IMR-90 (cell line): ENCODE measurements around the gene ARVCF. TPM values are rescaled to one million over a fixed set of nuclear protein-coding genes. Genes with fewer than 3 reads are reported as not detected.

Experiments used
- ATAC-seq: fragments of 200-7000 bp; cut with Tn5 transposase; 2 replicates; pipeline ENCODE4 v1.9.1; 2020; ENCODE audit warnings: low read depth, mild to moderate bottlenecking, moderate library complexity
- BruUV-seq: library from RNA; stranded (reverse); fragments of 400-500 nt; replicated peaks from 2 replicates; lab custom pipeline; 2021; lab: Mats Ljungman, UMichigan
- CTCF ChIA-PET: fragments of 300-600 bp; formaldehyde crosslinking; extraction: SDS; loops from one replicate; lab custom pipeline; 2021; ENCODE audit warnings: antibody characterized with exemption; lab: Yijun Ruan, JAX
- POLR2A ChIA-PET: fragments of 300-600 bp; sonication (Branson Sonifier 250); formaldehyde crosslinking; loops from one replicate; lab custom pipeline; 2022; ENCODE audit warnings: antibody characterized with exemption; ENCODE audit not compliant: unreplicated experiment; lab: Charles Lee
- DNase-seq: peaks from one replicate; pipeline ENCODE4 v3.0.0; 2013
- H2AFZ ChIP-seq: replicated peaks from 2 replicates; pipeline ENCODE3; 2013; ENCODE audit warnings: low read length, mild to moderate bottlenecking; ENCODE audit not compliant: poor library complexity
- H2AK5ac ChIP-seq: 2 replicates; pipeline ENCODE4 v1.6.1; 2013; ENCODE audit warnings: low read depth, low read length, inconsistent platforms
- H2AK9ac ChIP-seq: replicated peaks from 2 replicates; pipeline ENCODE3; 2013; ENCODE audit warnings: mild to moderate bottlenecking, low read depth, low read length, moderate library complexity; ENCODE audit not compliant: poor library complexity
- H2BK120ac ChIP-seq: 2 replicates; pipeline ENCODE4 v1.6.1; 2013; ENCODE audit warnings: low read depth, low read length, inconsistent platforms
- H2BK15ac ChIP-seq: 3 replicates; pipeline ENCODE4 v1.6.1; 2013; ENCODE audit warnings: low read depth, low read length, inconsistent platforms
- H2BK20ac ChIP-seq: 2 replicates; pipeline ENCODE4 v1.6.1; 2013; ENCODE audit warnings: low read depth, mild to moderate bottlenecking, inconsistent platforms, low read length, moderate library complexity
- H2BK5ac ChIP-seq: 2 replicates; pipeline ENCODE4 v1.6.1; 2013; ENCODE audit warnings: mild to moderate bottlenecking, low read depth, low read length, inconsistent platforms; ENCODE audit not compliant: poor library complexity, severe bottlenecking
- H3K14ac ChIP-seq: replicated peaks from 2 replicates; pipeline ENCODE4 v1.6.1; 2013; ENCODE audit warnings: low read depth, low read length, inconsistent platforms
- H3K18ac ChIP-seq: 2 replicates; pipeline ENCODE4 v1.6.1; 2013; ENCODE audit warnings: low read depth, low read length, control low read depth
- H3K23ac ChIP-seq: 2 replicates; pipeline ENCODE4 v1.6.1; 2013; ENCODE audit warnings: low read depth, low read length, inconsistent platforms
- H3K27ac ChIP-seq: 2 replicates; pipeline ENCODE4 v1.5.1; 2013; ENCODE audit warnings: mild to moderate bottlenecking, control low read depth, low read length; ENCODE audit not compliant: insufficient read depth
- H3K27me3 ChIP-seq: 2 replicates; pipeline ENCODE4 v1.6.1; 2013; ENCODE audit warnings: low read length; ENCODE audit not compliant: control insufficient read depth, insufficient read depth
- H3K36me3 ChIP-seq: 2 replicates; pipeline ENCODE4 v1.6.1; 2013; ENCODE audit warnings: low read length, mixed read lengths; ENCODE audit not compliant: control insufficient read depth, insufficient read depth
- H3K4ac ChIP-seq: 2 replicates; pipeline ENCODE4 v1.6.1; 2013; ENCODE audit warnings: low read depth, low read length, inconsistent platforms
- H3K4me1 ChIP-seq: 2 replicates; pipeline ENCODE4 v1.6.1; 2013; ENCODE audit warnings: low read length, mixed read lengths; ENCODE audit not compliant: control insufficient read depth, insufficient read depth
- H3K4me2 ChIP-seq: 2 replicates; pipeline ENCODE4 v1.6.1; 2013; ENCODE audit warnings: low read depth, mild to moderate bottlenecking, control low read depth, low read length, moderate library complexity
- H3K4me3 ChIP-seq: 2 replicates; pipeline ENCODE4 v1.5.1; 2013; ENCODE audit warnings: low read depth, mild to moderate bottlenecking, control low read depth, low read length, moderate library complexity; ENCODE audit not compliant: insufficient read depth
- H3K56ac ChIP-seq: 2 replicates; pipeline ENCODE4 v1.6.1; 2013; ENCODE audit warnings: low read length, inconsistent platforms; ENCODE audit not compliant: insufficient read depth; ENCODE audit errors: extremely low read depth
- H3K79me1 ChIP-seq, 2 experiments: 2 replicates each; pipeline ENCODE4 v1.6.1; 2013; ENCODE audit warnings: low read length in 2 of 2, inconsistent platforms in 1 of 2, low read depth in 1 of 2
- H3K9ac ChIP-seq: 2 replicates; pipeline ENCODE4 v1.6.1; 2013; ENCODE audit warnings: low read depth, low read length, control low read depth
- H3K9me1 ChIP-seq: 2 replicates; pipeline ENCODE4 v1.6.1; 2013; ENCODE audit warnings: low read length, inconsistent platforms; ENCODE audit not compliant: insufficient read depth
- H3K9me3 ChIP-seq: 2 replicates; pipeline ENCODE4 v1.6.1; 2013; ENCODE audit warnings: low read length; ENCODE audit not compliant: control insufficient read depth, insufficient read depth
- H4K20me1 ChIP-seq: 2 replicates; pipeline ENCODE4 v1.6.1; 2013; ENCODE audit warnings: low read length, inconsistent platforms; ENCODE audit not compliant: insufficient read depth
- H4K5ac ChIP-seq: 2 replicates; pipeline ENCODE4 v1.6.1; 2013; ENCODE audit warnings: mild to moderate bottlenecking, low read depth, low read length, control low read depth
- H4K8ac ChIP-seq, 2 experiments: 2 replicates each; pipeline ENCODE4 v1.6.1; 2013; ENCODE audit warnings: low read depth in 2 of 2, low read length in 2 of 2, control low read depth in 1 of 2, inconsistent platforms in 1 of 2
- H4K91ac ChIP-seq: 2 replicates; pipeline ENCODE4 v1.6.1; 2013; ENCODE audit warnings: low read depth, low read length, inconsistent platforms; ENCODE audit not compliant: insufficient read depth
- CEBPB ChIP-seq: IDR thresholded peaks from 2 replicates; pipeline ENCODE4 v1.6.1; 2012; ENCODE audit warnings: low read depth, low read length, improper control_type of control experiment
- CHD1 ChIP-seq: IDR thresholded peaks from 2 replicates; pipeline ENCODE4 v1.6.1; 2012; ENCODE audit warnings: low read depth, low read length, improper control_type of control experiment
- CTCF ChIP-seq: conservative IDR thresholded peaks from 2 replicates; pipeline ENCODE4 v1.5.1; 2012; ENCODE audit warnings: mild to moderate bottlenecking, low read depth, low read length, improper control_type of control experiment
- ELK1 ChIP-seq: fragments of 150-350 bp; IDR thresholded peaks from 2 replicates; pipeline ENCODE4 v1.6.1; 2016; ENCODE audit warnings: low read depth, mild to moderate bottlenecking, low read length, moderate library complexity, borderline replicate concordance
- FOS ChIP-seq: fragments of 150-350 bp; IDR thresholded peaks from 2 replicates; pipeline ENCODE4 v1.6.1; 2016; ENCODE audit warnings: low read depth, low read length
- RFX5 ChIP-seq: IDR thresholded peaks from 2 replicates; pipeline ENCODE4 v1.8.0; 2012; ENCODE audit warnings: low read depth, mild to moderate bottlenecking, low read length, moderate library complexity
- WGBS, 2 experiments: methylation state at CpG; one replicate each; pipeline versions ENCODE4 v1.1.5 to v1.1.7; 2013; ENCODE audit warnings: missing lambda C conversion rate in 2 of 2; ENCODE audit not compliant: insufficient read length in 1 of 2; ENCODE audit errors: extremely low coverage in 2 of 2; 5-methylcytosine and 5-hydroxymethylcytosine counted together
- dilution Hi-C: fragments of 300-500 bp; cut with HindIII; formaldehyde crosslinking; loops from one replicate; pipeline ENCODE4 v1.14.3; 2018; ENCODE audit warnings: low sequenced_read_pairs; ENCODE audit not compliant: unreplicated experiment
- in situ Hi-C: fragments of 300-500 bp; cut with MboI; formaldehyde crosslinking; loops from 3 replicates; pipeline ENCODE4 v1.14.3; 2019; ENCODE audit warnings: low sequenced_read_pairs, inconsistent platforms, mixed read lengths
- intact Hi-C: fragments of 100-400 bp; cut with micrococcal nuclease; formaldehyde crosslinking; loops from 2 replicates; pipeline ENCODE4 v1.10.0; 2022
- polyA plus RNA-seq, 3 experiments: library from polyadenylated mRNA; depleted of rRNA; stranded (reverse); fragments of >200 nt; gene quantifications; 2 replicates each; pipeline ENCODE4 v1.2.3, GENCODE V29; 2012; ENCODE audit warnings: low replicate concordance in 1 of 3
- total RNA-seq: library from RNA; depleted of rRNA; stranded (reverse); fragments of >200 nt; gene quantifications from 2 replicates; pipeline ENCODE4 v1.2.3, GENCODE V29; 2012

ARVCF gene
- total and polyA plus RNA-seq, 2 of the 4 experiments (the other 2 are of a cell fraction): 8.6 to 14.1 TPM

GRCh38 chr22:19972652-19973550 is 43.7 kb downstream of the ARVCF start:
- Histone ChIP-seq H3K79me1 (no peaks in the 10 kb centered on the region), H4K91ac (no peak overlapping the region), H2AFZ (peak overlapping the region; percentile 32), H3K56ac (no peak overlapping the region), H3K4ac (no peak overlapping the region), H3K9ac (no peak overlapping the region), H2BK120ac (no peak overlapping the region), H4K5ac (no peak overlapping the region), H3K14ac (no peak overlapping the region), H3K27ac (no peak overlapping the region), H2BK20ac (no peak overlapping the region), H2AK5ac (no peak overlapping the region), H3K9me1 (no peaks in the 10 kb centered on the region), H2BK15ac (no peak overlapping the region), H2BK5ac (no peak overlapping the region), H3K9me3 (no peaks in the 10 kb centered on the region), H3K4me2 (no peak overlapping the region), H3K27me3 (no peaks in the 10 kb centered on the region), H3K4me3 (no peak overlapping the region), H3K36me3 (peaks cover 37% of the 10 kb centered on the region), H3K18ac (no peak overlapping the region), H2AK9ac (peak overlapping the region; percentile 82), H3K23ac (no peak overlapping the region), H4K20me1 (peaks cover 18% of the 10 kb centered on the region), H4K8ac (no peak overlapping the region), H3K4me1 (0 out of 2 replicates have a peak, but pooled peaks cover 1% of the 10 kb centered on the region)
- ChIA-PET CTCF (no interaction called here), POLR2A (no interaction called here)
- DNase-seq (no peak), ATAC-seq (no peak)
- dilution Hi-C loops (no loop called here), in situ Hi-C loops (loop anchor here (5.0 kb wide), 1 partner anchor 39 kb away; no protein-coding TSS in a partner anchor), intact Hi-C loops (no loop called here)
- no TSS peak for BruUV-seq
- TF ChIP-seq FOS (no peak), CTCF (no peak), RFX5 (no peak), ELK1 (no peak), CHD1 (no peak), CEBPB (no peak)
- WGBS, 2 experiments: 97% methylated on average over 29 of the region's 50 CpGs; no CpG with 5 or more reads in 1 of the 2 experiments
